GM12864 (cell line): ENCODE measurements around the gene VCPKMT.
A peak's percentile ranks its signal among the peaks of the same experiment; 100 is the strongest.

ENCODE experiments used
- DNase-seq: peaks from one replicate; pipeline ENCODE4 v3.0.0-alpha.2; 2011; ENCODE audit warnings: low read depth
- H3K4me3 ChIP-seq: 2 replicates; pipeline ENCODE4 v1.5.1; 2011; ENCODE audit warnings: mild to moderate bottlenecking, low read depth, low read length, control low read depth
- CTCF ChIP-seq: IDR thresholded peaks from 2 replicates; pipeline ENCODE4 v1.5.1; 2011; ENCODE audit warnings: low read depth, mild to moderate bottlenecking, moderate library complexity, low read length, control low read depth, inconsistent platforms; ENCODE audit errors: missing control alignments

VCPKMT gene

GRCh38 chr14:50121486-50121885 lies 5.1 kb upstream of the VCPKMT start:
- no peak for DNase-seq
- no peak overlapping the region for H3K4me3 ChIP-seq
- TF ChIP-seq CTCF, result no peak

DNA sequence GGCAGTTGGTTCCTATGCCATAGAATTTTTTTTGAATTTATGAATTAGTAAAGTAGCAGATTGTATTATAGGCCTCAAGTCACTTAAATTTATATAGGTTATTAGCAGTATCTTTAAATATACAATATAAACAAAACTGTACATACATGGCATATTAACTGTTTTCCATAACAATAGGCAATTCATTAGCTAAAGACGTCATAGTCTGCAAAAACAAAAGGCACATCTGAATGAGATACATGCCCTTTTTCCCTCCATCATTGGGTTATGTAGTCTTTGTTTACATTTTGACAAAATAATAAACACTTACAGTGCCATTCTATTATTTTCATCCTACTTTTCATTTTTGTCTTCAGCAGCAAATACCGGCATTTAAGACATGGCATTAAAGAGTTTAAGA lies 1.1 kb upstream of the VCPKMT start:
- no peak for TF ChIP-seq CTCF
- no peak overlapping the region for H3K4me3 ChIP-seq
- no peak for DNase-seq

GRCh38 chr14:50116966-50117365 lies 594 bp upstream of the VCPKMT start:
- TF ChIP-seq CTCF, result no peak
- DNase-seq, result no peak
- peak overlapping the region; percentile 94; the same call in 1 of the 2 replicates for H3K4me3 ChIP-seq

- peak; percentile 19 for DNase-seq
- TF ChIP-seq CTCF, result no peak
- H3K4me3 ChIP-seq, result peak overlapping the region; percentile 19; the same call in 1 of the 2 replicates
Measured at GRCh38 chr14:50113381-50114035, 2.9 kb downstream of the VCPKMT start.

DNA sequence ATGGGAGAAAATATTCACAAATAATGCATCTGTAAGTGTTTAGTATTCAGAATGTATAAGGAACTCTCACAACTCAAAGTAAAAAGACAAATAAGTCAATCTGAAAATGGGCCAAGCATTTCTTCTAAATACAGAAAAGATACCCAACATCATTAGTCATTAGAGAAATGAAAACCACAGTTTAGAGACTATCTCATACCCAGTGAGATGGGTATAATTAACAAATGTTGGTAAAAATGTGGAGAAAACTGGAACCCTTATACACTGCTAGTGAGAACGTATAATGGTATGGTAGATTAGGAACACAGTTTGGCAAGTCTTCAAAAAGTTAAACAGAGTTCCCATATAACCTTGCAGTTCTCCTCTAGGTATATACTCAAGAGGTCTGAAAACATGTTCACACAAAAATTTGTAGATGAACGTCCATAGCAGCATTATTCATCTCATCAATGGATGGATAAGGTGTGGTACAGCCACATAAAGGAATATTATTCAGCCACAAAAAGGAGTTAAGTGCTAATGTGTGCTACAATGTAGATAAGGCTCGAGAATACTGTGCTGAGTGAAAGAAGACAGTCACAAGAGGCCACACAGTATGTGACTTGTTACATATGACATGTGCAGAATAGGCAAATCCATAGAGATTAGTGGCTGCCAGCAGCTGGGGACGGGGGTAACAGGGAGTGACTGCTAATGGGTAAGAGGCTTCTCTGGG lies 5.9 kb downstream of the VCPKMT start:
- TF ChIP-seq CTCF, result no peak
- H3K4me3 ChIP-seq, result no peak overlapping the region
- no peak for DNase-seq

- TF ChIP-seq CTCF, result peak; percentile 10
- no peak for DNase-seq
- no peak overlapping the region for H3K4me3 ChIP-seq
Measured at GRCh38 chr14:50109342-50109741, 7.0 kb downstream of the VCPKMT start.
